ENCODE measurements around the gene PKN1.
A peak's percentile ranks its signal among the peaks of the same experiment; 100 is the strongest.

The PKN1 gene

DNA sequence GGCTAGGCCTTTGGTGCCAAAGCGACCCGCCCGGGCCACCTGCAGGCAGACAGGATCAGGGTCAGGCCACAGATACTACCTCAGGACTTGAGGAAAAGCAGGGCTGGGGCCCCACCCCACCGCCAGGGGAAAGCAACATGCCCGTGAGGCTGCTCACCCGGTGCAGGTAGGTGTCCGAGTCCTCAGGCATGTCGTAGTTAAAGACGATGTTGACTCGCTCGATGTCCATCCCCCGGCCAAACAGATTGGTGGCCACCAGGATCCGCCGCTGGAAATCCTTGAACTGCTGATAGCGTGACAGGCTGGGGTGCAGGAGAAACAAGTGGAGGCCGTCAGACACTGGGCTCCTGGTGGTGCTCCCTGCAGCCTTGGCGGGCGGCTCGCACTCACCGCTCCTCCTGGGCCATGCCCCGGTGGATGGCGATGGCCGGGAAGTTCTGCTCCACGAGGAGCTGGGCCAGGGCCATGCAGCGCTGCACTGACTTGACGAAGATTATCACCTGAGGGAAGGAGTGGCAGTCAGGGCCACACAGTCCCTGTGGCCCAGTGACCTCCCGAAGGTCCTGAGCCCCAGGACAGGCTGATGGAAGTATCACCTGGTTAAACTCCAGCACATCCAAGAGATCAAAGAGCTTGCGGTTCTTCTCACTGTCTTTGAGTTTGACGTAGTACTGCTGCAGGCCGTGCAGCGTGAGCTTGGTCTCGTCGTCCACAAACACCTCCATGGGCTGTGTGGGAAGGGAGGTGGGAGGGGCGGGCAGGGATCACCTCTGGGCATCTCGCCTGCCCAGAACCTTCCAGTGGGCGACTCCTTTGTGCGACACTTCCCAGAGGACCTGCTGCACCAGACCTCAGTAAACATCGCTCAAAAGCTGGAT is 23.7 kb upstream of the PKN1 start:
- H3K4me3 ChIP-seq (ENCODE audit: low read depth, low read length) = no peak overlapping the region
- no peak for DNase-seq (ENCODE audit: low read depth)
- TF ChIP-seq, protein P1, sequence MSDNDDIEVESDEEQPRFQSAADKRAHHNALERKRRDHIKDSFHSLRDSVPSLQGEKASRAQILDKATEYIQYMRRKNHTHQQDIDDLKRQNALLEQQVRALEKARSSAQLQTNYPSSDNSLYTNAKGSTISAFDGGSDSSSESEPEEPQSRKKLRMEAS (IDR thresholded peaks at IDR 0.05; ENCODE audit: low read depth, low read length) = no peak
- peak; percentile 26 for TF ChIP-seq POLR2A (IDR thresholded peaks at IDR 0.05; ENCODE audit: extremely low read depth, insufficient read length)

DNA sequence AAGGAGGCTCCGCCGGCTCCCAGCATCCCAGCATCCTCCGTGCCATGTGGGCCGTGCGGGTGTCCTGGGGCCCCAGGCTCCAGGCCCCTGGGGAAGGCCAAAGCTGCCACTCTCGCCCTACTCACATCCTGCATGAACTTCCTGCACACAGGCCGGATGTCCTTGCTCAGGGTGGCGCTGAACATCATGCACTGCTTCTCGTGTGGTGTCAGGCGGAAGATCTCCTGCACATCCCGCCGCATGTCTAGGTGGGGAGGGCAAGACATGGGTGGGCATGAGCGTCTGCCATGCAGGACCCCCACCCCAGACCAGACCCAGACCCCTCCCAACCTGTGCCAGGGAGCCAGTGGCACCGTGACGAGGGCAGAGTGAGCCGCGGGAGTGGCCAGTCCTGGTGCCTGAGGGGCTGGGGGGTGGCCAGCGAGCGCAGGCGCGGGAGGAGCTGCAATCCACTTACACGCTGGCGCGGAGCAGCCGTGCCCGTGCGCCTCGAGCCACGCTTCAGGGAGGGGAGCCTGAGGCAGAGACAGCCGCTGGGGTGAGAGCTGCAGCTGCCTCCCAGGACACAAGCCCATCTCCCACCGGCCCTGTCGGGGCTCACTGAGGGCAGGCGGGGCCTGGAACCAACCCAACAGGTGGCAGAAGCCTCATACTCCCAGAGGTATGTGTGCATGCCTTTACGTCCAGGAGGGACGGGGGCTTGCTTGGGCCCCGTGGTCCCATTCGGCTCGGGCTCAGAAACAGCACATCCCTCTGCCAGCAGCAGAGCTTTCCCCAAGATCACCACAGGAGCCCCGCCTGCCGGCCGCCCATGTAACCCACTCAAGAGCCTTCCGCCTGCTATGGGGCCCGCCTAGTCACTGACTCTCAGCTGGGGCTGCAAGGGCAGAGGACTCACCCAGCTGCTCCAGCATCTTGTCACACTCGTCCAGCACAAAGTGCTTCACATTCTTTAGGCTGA is 22.7 kb upstream of the PKN1 start:
- no peak for DNase-seq (ENCODE audit: low read depth)
- TF ChIP-seq, protein P1 (IDR thresholded peaks at IDR 0.05; ENCODE audit: low read depth, low read length) = no peak
- no peak for TF ChIP-seq MYC (IDR thresholded peaks at IDR 0.05; ENCODE audit: low read depth, low read length)
- no peak for TF ChIP-seq POLR2A (IDR thresholded peaks at IDR 0.05; ENCODE audit: extremely low read depth, insufficient read length)
- TF ChIP-seq, protein P2, sequence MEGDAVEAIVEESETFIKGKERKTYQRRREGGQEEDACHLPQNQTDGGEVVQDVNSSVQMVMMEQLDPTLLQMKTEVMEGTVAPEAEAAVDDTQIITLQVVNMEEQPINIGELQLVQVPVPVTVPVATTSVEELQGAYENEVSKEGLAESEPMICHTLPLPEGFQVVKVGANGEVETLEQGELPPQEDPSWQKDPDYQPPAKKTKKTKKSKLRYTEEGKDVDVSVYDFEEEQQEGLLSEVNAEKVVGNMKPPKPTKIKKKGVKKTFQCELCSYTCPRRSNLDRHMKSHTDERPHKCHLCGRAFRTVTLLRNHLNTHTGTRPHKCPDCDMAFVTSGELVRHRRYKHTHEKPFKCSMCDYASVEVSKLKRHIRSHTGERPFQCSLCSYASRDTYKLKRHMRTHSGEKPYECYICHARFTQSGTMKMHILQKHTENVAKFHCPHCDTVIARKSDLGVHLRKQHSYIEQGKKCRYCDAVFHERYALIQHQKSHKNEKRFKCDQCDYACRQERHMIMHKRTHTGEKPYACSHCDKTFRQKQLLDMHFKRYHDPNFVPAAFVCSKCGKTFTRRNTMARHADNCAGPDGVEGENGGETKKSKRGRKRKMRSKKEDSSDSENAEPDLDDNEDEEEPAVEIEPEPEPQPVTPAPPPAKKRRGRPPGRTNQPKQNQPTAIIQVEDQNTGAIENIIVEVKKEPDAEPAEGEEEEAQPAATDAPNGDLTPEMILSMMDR (IDR thresholded peaks at IDR 0.05; ENCODE audit: low read depth, low read length) = no peak
- H3K4me3 ChIP-seq (ENCODE audit: low read depth, low read length) = no peak overlapping the region

DNA sequence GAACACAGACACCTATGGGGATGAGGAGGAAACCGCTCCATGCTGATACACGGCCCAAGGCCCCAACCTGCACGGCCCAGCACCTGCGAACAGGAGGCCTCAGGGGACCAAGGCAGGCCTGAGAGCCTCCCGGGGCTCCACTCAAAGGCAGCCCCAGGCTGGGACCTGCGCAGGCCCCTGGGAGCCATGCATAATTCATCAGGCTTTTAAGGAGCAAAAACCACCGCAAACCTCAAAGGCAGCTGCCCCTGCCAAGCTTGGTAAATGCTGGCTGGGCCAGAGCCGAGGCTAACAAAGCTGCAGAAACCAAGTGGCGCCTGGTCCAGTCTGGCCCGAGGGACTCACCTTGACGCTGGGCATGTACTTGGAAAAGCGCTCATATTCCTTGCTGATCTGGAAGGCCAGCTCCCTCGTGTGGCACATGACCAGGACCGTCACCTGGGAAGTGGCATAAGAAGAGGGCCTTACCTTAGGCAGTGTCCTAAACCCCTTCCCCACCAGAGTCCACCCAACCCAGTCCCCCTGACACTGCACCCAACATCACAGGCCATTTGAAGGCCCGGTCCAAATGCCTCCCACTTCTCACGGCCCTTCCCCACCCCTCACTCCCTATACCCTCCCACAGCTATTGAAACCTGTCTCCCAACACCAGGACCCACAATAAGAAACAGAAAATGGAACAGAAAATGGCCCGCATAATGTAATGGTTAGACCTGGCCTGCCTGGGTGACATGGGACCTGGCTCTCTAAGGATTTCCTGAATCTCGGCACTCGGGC is 21.8 kb upstream of the PKN1 start:
- TF ChIP-seq, protein P2 (IDR thresholded peaks at IDR 0.05; ENCODE audit: low read depth, low read length) = no peak
- TF ChIP-seq, protein P1 (IDR thresholded peaks at IDR 0.05; ENCODE audit: low read depth, low read length) = no peak
- no peak overlapping the region for H3K4me3 ChIP-seq (ENCODE audit: low read depth, low read length)
- DNase-seq (ENCODE audit: low read depth) = no peak

DNA sequence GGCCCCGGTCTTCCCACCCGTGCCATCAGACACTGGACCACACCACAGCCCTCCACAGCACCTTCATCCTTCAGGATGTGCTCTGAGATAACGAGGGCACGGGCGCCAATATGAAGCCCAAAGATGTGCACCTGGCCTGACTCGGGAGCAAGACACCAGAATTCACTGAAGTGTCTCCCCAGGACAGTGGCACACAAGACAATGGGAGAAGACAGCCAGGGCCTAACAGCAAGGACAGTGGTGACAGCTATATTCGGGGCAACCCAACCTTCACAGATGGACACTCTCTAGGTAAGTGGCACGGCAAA is 21.2 kb upstream of the PKN1 start:
- TF ChIP-seq, protein P1 (IDR thresholded peaks at IDR 0.05; ENCODE audit: low read depth, low read length) = no peak
- TF ChIP-seq, protein P2 (IDR thresholded peaks at IDR 0.05; ENCODE audit: low read depth, low read length) = no peak
- TF ChIP-seq MYC (IDR thresholded peaks at IDR 0.05; ENCODE audit: low read depth, low read length) (no peak), POLR2A (IDR thresholded peaks at IDR 0.05; ENCODE audit: extremely low read depth, insufficient read length) (no peak)
- DNase-seq (ENCODE audit: low read depth) = no peak
- H3K4me3 ChIP-seq (ENCODE audit: low read depth, low read length) = no peak overlapping the region

DNA sequence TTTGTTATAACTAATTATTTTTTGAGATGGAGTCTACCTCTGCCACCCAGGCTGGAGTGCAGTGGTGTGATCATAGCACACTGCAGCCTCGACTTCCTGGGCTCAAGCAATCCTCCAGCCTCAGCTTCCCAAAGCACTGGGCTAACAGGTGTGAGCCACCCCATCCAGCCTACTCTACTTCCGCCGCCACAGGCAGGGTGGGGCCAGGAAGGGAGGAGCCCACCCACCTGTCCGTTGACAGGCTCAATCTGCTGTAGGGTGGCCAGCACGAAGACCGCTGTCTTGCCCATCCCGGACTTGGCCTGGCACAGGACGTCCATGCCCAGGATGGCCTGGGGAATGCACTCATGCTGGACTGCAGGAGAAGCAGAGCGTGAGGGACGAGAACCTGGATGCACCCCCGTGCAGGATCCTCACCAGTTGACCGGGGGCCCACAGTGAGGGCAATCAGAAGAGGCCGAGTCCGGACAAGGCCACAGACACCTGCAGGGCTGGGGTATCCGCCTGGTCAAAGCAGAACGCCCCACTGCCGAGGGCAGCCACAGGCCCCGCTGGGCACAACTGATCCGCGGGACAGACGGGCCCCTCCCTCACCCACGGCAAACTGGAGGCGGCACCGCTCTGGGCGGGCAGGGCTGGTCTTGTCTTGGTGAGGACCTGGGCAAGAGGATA is 20.6 kb upstream of the PKN1 start:
- no peak for TF ChIP-seq MYC (IDR thresholded peaks at IDR 0.05; ENCODE audit: low read depth, low read length)
- TF ChIP-seq, protein P1 (IDR thresholded peaks at IDR 0.05; ENCODE audit: low read depth, low read length) = no peak
- no peak for TF ChIP-seq POLR2A (IDR thresholded peaks at IDR 0.05; ENCODE audit: extremely low read depth, insufficient read length)
- no peak for DNase-seq (ENCODE audit: low read depth)
- H3K4me3 ChIP-seq (ENCODE audit: low read depth, low read length) = no peak overlapping the region
